K562 (cell line): ENCODE data around the gene MAEL.

Experiments used
- BDP1 ChIP-seq: IDR thresholded peaks from 3 replicates; pipeline ENCODE4 v1.6.1; 2011; ENCODE audit not compliant: insufficient read length, insufficient read depth
- CC2D1A ChIP-seq: fragments of 450-650 bp; IDR thresholded peaks from 2 replicates; pipeline ENCODE4 v1.6.1; 2017; ENCODE audit warnings: mild to moderate bottlenecking
- EP300 ChIP-seq: IDR thresholded peaks from 2 replicates; pipeline ENCODE4 v1.6.1; 2012; ENCODE audit warnings: low read length, improper control_type of control experiment
- EZH2 ChIP-seq: IDR thresholded peaks from 2 replicates; pipeline ENCODE4 v1.6.1; 2012; ENCODE audit warnings: low read depth, mild to moderate bottlenecking, inconsistent platforms, low read length, borderline replicate concordance
- MTF1 ChIP-seq: fragments of 250-450 bp; sonication (Bioruptor Pico); IDR thresholded peaks from 2 replicates; pipeline ENCODE4 v1.9.0; 2021; ENCODE audit warnings: moderate library complexity, mild to moderate bottlenecking, inconsistent platforms, borderline replicate concordance
- POLR2AphosphoS5 ChIP-seq: IDR thresholded peaks from 2 replicates; pipeline ENCODE4 v1.6.1; 2011; ENCODE audit warnings: mild to moderate bottlenecking, low read depth, low read length, moderate library complexity; ENCODE audit not compliant: control insufficient read depth, insufficient read depth
- SREBF2 ChIP-seq: sonication (generic); formaldehyde crosslinking; IDR thresholded peaks from 2 replicates; pipeline ENCODE4 v1.4.0; 2020; ENCODE audit warnings: mild to moderate bottlenecking, missing genetic modification reagents
- ZNF121 ChIP-seq: sonication (generic); formaldehyde crosslinking; conservative IDR thresholded peaks from 2 replicates; pipeline ENCODE4 v1.8.0; 2022; ENCODE audit warnings: missing genetic modification reagents
- ZNF24 ChIP-seq: fragments of 450-650 bp; IDR thresholded peaks from 2 replicates; pipeline ENCODE4 v1.6.1; 2016
- TF ChIP-seq, protein P1 (sequence below): IDR thresholded peaks from 2 replicates; pipeline ENCODE4 v1.6.1; 2016; ENCODE audit warnings: missing genetic modification characterization, missing compliant biosample characterization

GRCh38 chr1:166975361-166976129 lies 13.5 kb upstream of the MAEL start, which contains the start of gene ILDR2:
- TF ChIP-seq EP300 (no peak), EZH2 (no peak), POLR2AphosphoS5 (no peak), CC2D1A (no peak), ZNF121 (CRISPR knock-in tag) (no peak), SREBF2 (CRISPR knock-in tag) (no peak), BDP1 (no peak), ZNF24 (no peak), MTF1 (CRISPR knock-in tag) (no peak)
- TF ChIP-seq, protein P1, sequence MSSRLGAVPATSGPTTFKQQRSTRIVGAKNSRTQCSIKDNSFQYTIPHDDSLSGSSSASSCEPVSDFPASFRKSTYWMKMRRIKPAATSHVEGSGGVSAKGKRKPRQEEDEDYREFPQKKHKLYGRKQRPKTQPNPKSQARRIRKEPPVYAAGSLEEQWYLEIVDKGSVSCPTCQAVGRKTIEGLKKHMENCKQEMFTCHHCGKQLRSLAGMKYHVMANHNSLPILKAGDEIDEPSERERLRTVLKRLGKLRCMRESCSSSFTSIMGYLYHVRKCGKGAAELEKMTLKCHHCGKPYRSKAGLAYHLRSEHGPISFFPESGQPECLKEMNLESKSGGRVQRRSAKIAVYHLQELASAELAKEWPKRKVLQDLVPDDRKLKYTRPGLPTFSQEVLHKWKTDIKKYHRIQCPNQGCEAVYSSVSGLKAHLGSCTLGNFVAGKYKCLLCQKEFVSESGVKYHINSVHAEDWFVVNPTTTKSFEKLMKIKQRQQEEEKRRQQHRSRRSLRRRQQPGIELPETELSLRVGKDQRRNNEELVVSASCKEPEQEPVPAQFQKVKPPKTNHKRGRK (tag): no peak
